GM21619 (cell line): ENCODE results near the gene PRKACB.

ENCODE experiments used
- ATAC-seq: cut with Tn5 transposase; IDR thresholded peaks from one replicate; pipeline ENCODE4 v1.9.1; 2021; ENCODE audit not compliant: unreplicated experiment

Gene PRKACB

DNA sequence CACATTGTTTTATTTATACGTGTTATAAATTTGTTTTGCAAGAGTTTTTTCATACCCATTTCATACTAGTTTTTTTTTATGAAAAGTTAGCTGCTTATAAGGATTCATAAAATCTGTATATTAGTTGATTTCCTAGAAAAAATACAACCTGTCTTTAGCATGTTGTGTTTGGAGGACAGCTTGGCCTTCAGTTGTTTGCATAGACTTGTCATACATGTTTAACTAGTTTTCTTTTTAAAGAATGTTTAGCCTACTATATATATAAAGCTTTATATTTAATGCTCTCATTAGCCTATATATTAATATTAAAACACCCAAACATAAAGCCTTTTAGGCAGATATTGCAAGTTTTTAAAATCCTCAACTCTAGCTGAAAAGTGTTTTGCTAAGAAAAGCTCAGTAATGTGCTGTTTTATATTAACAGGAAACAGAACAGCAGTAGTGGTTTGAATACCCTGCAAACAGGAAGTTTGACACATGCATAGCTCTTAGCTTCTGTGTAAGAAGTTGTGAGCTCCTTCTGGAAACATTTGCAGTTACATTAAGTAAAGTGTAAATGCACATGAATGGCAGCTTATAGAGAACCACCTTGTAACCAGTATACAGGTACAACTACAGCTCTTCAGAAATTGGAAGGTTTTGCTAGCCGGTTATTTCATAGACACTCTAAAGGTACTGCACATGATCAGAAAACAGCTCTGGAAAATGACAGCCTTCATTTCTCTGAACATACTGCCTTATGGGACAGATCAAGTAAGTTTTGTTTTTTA is at the start of gene PRKACB:
TSS of gene PRKACB (plus strand) at position 476 of the 770 bp plus-strand sequence. CDS start at position 567, 91 bp downstream.
- ATAC-seq = peak; percentile 92

DNA sequence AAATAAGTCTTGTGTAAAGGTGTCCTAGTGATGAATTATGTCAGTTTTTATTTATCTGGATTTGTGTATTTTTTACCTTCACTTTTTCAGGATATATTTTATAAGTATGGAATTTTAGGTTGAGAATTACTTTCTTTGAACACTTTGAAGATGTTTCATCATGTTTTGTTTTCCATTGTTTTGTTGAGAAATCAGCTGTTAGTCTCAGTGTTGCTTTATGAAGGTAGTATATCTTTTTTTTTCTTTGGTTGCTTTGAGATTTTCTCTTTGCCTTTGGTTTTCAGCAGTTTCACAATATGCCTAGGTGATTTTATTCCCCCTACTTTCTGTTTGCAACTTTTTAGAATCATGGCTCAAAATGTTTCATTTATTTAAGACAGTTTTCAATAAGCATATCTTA is 48.8 kb upstream of the PRKACB start:
- no peak for ATAC-seq

DNA sequence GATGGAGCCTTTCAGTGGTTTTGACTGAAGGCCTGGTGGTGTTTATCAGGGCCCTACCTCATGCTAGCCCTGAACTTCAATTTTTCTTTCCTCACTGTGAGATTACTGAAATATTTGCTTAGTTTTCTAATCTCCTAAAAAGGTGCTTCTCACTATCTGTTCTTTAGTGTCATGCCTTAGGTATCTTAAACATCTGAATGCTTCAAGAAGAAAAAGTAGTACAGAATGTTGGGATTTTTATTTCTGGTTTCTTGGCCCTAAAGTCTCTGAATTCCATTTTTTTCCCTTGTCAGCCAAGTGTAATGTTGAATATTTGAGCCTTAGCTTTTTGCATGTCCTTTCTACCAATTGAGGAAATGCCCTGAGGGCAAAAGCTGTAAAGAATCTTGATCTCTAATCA is 47.9 kb upstream of the PRKACB start:
- no peak for ATAC-seq

DNA sequence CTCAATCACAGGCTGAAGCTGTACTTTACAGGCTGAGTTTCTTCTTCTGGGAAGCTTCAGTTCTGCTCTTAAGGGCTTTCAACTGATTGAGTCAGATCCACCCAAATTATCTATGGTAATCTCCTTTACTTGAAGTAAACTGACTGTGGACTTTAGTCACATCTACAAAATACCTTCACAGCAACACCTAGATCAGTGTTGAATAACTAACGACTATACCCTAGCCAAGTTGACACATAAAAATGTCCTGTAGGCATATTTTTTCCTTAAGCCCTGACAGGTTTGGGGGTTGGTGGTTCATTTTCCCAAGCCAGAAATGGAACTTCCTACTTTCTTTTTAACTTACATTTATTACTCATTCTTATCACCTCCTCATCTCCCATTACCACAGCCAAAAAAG is 42.9 kb upstream of the PRKACB start:
- no peak for ATAC-seq

DNA sequence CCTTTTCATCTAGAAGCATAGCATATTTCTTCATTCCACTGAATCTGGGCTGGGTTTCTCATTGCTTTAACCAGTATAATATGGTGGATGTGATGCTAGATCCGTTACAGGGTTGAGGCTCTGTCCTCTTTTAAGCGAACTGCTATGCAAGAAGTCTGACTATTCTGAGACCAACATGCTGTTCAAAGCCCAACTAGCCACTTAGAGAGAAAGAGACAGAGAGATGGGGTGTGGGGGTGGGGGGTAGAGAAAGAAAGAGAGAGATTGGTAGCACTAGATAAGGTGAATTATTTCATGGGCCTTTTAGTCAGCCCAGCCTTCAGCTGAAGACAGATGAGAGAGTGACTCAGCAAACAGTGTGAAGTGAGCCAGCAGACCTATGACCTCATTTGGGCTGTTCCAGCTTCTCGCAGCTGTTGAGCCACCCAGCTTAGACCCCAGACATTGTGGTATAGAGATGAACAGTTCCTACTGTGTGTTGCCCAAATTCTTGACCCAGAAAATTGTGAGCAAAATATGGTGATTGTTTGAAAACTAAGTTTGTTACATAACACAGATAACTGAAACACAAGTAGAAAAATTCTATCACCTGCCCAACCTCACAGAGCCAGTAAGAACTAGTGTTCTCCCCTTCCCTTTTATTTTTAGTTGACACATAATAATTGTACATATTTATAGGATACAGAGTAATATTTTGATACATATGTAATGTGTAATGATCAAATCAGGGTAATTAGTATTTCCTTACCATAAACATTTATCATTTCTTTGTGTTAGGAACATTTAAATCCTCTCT is 40.7 kb upstream of the PRKACB start:
- peak; percentile 87 for ATAC-seq

DNA sequence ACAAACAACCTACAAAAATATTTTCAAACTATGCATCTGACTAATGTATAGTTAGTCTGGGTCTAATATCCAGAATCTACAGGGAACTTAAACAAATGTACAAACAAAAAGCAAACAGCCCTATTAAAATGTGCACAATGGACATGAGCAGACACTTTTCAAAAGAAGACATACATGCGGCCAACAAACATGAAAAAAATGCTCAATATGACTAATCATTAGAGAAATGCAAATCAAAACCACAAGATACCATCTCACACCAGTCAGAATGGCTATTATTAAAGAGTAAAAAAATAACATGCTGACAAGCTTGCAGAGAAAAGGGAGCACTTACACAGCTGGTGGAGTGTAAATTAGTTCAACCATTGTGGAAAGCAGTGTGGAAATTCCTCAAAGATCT is 36.5 kb upstream of the PRKACB start:
- peak; percentile 42 for ATAC-seq

DNA sequence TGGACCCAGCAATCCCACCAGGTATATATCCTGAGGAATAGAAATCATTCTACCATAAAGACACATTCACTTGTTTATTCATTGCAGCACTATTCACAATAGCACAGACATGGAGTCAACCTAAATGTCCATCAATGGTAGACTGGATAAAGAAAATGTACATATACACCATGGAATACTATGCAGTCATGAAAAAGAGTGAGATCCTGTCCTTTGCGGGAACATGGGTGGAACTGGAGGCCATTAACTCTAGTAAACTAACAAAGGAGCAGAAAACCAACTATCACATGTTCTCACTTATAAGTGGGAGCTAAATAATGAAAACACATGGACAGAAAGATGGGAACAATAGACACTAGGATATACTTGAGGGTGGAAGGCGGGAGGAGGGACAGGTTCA is 36.1 kb upstream of the PRKACB start:
- peak; percentile 5 for ATAC-seq

DNA sequence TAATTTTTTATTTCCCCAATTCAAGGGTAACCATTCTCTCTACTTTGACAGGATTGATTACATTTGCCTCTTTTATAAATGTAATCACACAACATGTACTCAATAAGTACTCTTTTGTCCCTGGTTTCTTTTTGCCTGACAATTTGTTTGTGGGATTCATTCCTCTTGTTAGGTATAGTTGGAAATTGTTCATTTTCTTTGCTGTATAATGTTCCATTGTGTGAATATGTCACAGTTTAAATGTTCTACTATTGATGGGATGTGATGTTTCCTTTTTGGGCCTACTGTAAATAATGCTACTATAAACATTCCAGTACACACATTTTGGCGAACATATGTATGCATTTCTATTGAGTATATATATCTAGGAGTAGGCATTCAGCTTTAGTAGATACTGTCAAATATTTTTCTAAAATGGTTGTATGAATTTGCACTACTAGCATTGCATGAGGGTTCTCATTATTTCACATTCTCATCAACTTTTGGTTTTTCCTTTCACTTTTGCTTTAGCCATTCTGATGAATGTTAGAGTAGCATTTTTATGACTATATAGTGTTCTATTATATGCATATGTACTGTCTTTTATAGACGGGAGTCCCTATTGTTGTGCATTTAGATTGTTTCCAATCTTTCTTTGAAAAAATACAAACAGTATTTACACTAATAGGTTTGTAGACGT is 35.0 kb upstream of the PRKACB start:
- ATAC-seq = no peak

DNA sequence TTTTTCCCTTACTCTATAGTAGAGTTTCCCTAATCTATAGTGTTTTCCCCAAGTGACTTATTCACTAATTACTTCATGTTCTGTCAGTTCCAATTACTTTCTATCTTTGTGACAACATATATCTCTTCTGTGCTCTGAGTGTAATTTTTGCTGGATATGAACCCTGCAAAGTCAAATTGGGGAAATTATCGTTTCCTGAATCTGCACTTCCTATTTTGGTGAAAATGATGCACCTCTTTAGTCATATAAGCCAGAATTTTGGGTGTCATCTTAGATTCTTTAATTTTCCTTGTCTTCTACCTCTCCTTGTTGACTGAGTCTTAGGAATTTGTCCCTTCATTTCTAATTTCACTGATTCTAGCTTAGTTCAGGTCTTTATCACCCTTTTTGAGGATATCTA is 33.4 kb upstream of the PRKACB start:
- ATAC-seq = no peak

DNA sequence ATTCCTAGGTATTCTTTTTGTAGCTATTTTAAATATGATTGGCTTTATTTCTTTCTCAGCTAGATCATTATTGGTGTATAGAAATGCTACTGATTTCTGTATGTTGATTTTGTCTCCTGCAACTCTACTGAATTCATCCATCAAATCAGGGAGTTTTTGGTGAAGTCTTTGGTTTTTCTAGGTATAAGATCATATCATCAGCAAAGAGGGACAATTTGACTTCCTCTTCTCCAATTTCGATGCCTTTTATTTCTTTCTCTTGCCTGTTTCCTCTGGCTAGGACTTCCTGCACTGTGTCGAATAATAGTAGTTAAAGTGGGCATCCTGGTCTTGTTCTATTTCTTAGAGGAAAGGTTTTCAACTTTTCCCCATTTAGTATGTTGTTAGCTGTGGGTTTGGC is 27.5 kb upstream of the PRKACB start:
- ATAC-seq = no peak

DNA sequence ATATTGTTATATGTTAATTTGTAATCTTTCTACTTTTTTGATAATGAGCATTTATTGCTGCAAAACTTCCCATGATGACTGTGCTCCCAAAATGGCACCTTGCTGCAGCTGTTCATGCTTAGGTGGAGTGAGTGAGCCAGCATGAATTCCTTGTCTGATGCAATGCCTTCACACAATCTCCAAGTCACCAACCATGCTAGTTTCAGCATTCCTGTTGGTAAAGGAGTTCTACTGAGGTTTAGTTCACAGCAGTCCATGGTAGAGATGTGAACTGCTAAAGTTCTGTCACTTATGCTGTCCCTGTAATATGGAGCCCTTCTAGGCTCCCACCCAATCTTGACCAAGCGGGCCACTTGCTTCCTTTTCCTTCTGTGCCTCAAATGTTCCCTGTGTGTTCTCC is 26.2 kb upstream of the PRKACB start:
- no peak for ATAC-seq

DNA sequence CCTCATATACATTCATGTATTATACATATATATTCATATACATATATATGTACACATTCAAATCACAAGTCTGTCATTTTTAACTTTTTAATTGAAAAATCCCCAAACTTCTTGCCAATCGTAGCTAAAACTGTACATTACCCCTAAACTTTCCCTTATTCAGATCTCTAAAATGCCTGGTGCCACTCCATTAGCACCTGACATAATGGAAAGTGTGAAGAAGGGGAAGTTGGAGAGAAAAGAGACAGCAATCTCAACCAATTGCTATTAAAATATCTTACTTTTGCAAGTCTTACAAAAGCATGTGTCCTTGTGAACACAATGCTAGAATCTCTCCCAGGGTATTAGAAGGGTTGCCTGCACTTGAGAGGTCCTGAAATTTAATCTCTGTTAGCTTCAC is 22.7 kb upstream of the PRKACB start:
- no peak for ATAC-seq

DNA sequence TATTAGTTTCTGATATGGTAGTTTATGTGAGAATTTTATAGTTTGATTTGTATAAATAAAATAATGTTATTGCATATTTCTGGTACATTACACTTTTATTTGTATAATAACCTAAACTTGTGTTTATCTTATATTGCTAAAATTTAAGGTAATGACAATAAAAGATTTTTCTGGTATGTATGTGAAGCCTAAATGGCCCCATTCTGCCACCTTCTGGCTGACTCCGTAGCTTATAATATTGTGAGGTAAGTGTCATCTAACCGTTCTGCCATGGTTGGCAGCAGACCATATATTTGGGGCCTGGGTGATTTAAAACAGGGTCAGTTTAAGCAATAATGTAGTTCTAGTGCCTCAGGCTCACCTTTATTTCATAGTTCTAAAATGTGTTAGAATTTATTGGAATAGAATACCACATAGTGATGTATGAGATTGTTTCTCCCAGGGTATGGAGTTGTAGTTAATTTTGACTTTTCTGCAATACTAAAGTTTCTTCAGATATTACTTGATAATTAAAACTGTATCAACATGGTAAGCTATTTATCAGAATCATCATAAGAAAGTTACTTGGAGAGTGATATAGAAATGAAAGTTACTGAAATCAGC is 21.2 kb upstream of the PRKACB start:
- peak; percentile 79 for ATAC-seq

DNA sequence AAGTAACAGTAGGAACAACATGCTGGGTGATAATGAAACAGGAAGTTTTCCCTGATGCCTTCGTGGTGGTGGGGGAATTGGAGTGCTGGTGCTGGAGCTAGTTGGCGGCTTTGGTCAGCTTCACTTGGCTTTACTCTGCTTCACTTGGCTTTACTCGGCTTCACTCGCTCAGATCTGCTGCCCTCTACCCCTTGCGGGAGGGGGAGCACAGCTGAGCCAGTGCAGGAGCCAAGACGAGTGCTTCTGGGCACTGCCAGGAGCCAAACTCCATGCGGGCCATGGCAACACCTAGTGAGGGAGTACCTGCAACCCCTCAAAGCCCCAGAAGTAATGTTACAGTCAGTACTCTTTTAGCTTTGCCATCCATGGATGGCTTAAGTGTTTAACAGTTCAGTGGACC is 10.6 kb upstream of the PRKACB start:
- no peak for ATAC-seq

DNA sequence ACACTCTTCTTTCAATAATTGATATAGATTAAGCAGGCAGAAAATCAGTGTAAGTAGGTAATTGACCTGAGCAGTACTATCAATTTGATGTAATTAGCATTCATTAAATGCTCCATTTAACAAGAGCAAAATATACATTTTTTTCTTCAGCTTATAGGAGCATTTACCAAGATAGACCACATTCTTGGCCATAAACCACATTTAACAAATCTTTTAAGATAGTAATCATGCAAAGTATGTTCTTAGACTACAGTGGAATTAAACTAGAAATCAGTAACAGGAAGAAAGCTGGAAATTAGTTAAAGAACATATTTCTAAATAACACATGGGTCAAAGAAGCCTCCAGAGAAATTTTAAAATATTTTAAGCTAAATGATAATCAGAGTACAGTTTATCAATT is 8.7 kb upstream of the PRKACB start:
- no peak for ATAC-seq

DNA sequence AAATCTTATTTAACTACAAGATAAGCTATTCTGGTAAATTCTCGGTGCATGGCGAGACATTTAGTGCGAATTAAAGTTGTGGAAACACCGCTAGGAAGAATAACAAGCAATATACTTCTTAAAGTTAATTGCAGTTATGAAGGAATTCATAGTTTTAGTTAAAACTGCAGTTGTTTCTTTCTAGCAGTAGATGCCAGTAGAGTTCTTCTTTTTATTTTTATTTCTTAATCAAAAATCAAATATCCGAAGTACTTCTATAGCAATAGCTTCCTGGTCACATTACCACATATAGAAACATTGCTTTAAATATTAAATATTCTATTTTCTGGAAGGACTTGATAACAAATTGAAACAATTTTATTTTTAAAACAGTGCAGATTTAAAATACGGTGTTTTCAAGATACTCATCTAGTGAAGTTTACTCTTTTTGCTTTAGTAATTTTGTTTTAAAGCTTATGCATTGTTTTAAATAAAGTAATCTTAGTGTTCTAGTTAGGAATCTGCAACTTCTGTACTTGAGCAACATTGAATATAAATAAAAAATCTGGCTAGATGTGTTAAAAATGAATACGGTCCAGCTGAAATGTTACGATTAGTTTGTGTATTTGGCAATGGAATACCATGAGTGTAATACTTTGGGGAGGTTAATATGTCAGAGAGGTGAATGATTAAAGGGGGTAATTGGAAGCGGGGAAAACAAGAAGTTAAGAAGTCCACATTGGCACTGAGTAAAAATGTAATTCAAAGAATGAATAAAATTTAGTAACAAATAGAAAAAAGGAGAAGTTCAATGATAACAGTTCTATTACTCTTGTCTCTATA is 2.7 kb upstream of the PRKACB start:
- no peak for ATAC-seq

DNA sequence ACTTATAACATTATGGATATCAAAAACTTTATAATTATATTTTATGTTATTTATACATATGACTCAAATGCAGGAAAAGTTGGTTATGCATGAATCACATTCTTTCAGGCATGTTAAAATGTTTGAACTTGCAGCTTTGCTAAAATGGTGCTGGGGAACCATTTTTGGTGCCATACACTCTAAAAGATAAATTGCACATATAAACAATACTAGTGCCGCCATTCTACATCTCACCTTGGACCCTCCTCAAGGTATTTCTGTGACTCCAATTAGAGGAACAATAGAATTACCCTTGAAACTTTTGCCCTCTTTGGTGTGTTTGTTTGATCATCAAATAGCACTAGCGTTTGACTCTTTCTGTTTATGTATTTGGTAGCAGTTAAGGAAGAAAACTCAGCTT is 997 bp downstream of the PRKACB start:
- ATAC-seq = no peak

DNA sequence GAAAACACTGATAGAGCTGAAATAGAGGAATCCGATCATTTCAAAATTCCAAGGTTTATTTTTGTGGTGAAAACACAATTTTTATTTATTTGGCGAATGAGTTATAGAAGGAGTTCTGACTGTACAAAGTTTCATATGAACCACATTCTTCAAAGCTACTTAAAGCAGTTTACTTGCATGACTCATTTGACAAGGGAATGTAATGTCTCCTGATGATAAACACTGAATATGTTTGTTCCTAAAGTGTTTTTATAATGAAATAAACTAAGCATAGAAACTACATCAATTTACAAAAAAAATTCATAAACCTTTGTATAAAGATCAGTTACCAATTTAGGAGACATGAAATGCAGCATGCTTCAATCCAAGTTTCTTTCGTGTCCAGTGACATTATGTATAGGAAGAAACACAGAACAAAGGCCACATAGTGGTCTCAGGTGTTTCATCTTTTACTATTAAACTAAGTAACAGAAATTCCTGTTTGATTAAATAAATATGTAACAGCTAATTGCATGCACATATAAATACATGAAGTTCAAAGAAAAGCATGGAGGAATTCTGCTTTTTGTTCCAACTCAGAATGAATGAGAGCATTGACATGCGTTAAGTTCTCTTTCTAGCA is 2.5 kb downstream of the PRKACB start:
- ATAC-seq = no peak

DNA sequence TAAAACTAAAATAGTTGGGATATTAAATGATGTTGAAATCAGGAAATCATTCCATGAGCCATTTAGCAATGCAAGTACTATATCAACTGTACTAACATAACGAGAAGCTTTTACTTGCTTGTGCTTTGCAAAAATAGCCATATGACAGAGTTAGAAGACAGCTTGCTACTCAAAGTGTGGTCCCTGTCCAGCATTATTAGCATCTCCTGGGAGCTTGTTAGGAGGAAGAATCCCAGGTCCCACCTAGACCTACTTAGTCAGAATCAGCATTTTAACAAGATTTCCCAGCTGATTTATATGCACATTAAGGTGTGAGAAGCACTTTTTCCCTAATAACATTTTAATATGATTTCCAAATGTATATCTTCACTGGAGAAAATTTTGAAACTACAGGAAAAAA is 4.7 kb downstream of the PRKACB start:
- ATAC-seq = no peak

DNA sequence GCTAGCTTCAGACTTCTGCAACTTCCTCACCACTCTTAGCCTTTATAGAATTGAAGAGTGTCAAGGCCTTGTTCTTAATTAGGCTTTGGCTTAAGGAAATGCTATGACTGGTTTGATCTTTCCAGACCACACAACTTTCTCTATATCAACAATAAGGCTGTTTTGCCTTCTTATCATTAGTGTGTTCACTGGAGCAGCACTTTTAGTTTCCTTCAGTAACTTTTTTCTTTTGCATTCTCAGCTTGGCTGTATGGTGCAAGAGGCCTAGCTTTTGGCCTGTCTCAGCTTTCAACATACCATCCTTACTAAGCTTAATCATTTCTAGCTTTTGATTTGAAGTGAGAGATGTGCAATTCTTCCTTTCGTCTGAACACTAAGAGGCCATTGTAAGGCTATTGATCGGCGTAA is 8.6 kb downstream of the PRKACB start:
- peak; percentile 89 for ATAC-seq
